ENCODE results near the gene MAGI1. TPM values are rescaled to one million over a fixed set of nuclear protein-coding genes. Genes with fewer than 3 reads are reported as not detected.

The MAGI1 gene
- total RNA-seq, 1 donor from 2014 or later: 45.8 TPM

- intact Hi-C loops (cut with DNase I): no loop called here
- no peaks in the 10 kb centered on the region for H3K9me3 ChIP-seq
- no peaks in the 10 kb centered on the region for H3K36me3 ChIP-seq
- no peak for DNase-seq
- H3K27me3 ChIP-seq: no peaks in the 10 kb centered on the region
- no peak for TF ChIP-seq CTCF (IDR thresholded peaks at IDR 0.05)
- peaks cover 9% of the 10 kb centered on the region for H3K4me1 ChIP-seq
- no peak for ATAC-seq
- no peak overlapping the region for H3K4me3 ChIP-seq
- no peak overlapping the region for H3K27ac ChIP-seq
Observed at GRCh38 chr3:65992106-65992505, 46.6 kb downstream of the MAGI1 start.

GRCh38 chr3:65988411-65989180 lies 50.1 kb downstream of the MAGI1 start:
- Histone ChIP-seq H3K27me3 (no peaks in the 10 kb centered on the region), H3K27ac (no peak overlapping the region), H3K4me3 (no peak overlapping the region), H3K36me3 (no peaks in the 10 kb centered on the region), H3K4me1 (no peaks in the 10 kb centered on the region), H3K9me3 (no peaks in the 10 kb centered on the region)
- intact Hi-C loops (cut with DNase I): no loop called here
- ATAC-seq: no peak
- no peak for DNase-seq
- TF ChIP-seq CTCF (IDR thresholded peaks at IDR 0.05): no peak

GRCh38 chr3:65986285-65986684 lies 52.4 kb downstream of the MAGI1 start:
- no peak for ATAC-seq
- no peaks in the 10 kb centered on the region for H3K4me1 ChIP-seq
- intact Hi-C loops (cut with DNase I): no loop called here

GRCh38 chr3:65984975-65985374 lies 53.7 kb downstream of the MAGI1 start:
- no peak for DNase-seq
- H3K27me3 ChIP-seq: no peaks in the 10 kb centered on the region
- no peak overlapping the region for H3K27ac ChIP-seq
- no peaks in the 10 kb centered on the region for H3K36me3 ChIP-seq
- TF ChIP-seq CTCF (IDR thresholded peaks at IDR 0.05): no peak
- no peaks in the 10 kb centered on the region for H3K4me1 ChIP-seq
- no peak overlapping the region for H3K4me3 ChIP-seq
- intact Hi-C loops (cut with DNase I): no loop called here
- ATAC-seq: no peak
- H3K9me3 ChIP-seq: no peaks in the 10 kb centered on the region

More at GRCh38 chr3:65986285-65986684, 52.4 kb downstream of the MAGI1 start:
- Histone ChIP-seq H3K9me3 (no peaks in the 10 kb centered on the region), H3K4me3 (no peak overlapping the region), H3K27ac (no peak overlapping the region), H3K27me3 (no peaks in the 10 kb centered on the region), H3K36me3 (no peaks in the 10 kb centered on the region)
- TF ChIP-seq CTCF (IDR thresholded peaks at IDR 0.05): no peak
- no peak for DNase-seq

- no peak overlapping the region for H3K4me3 ChIP-seq
- no peaks in the 10 kb centered on the region for H3K36me3 ChIP-seq
- intact Hi-C loops (cut with DNase I): no loop called here
- H3K4me1 ChIP-seq: peaks cover 6% of the 10 kb centered on the region
- ATAC-seq (no peak), DNase-seq (no peak)
- H3K9me3 ChIP-seq: no peaks in the 10 kb centered on the region
- no peak overlapping the region for H3K27ac ChIP-seq
- TF ChIP-seq CTCF (IDR thresholded peaks at IDR 0.05): no peak
- H3K27me3 ChIP-seq: no peaks in the 10 kb centered on the region
Observed at GRCh38 chr3:65983100-65983499, 55.6 kb downstream of the MAGI1 start.
